HPDE6-E6E7 (cell line): ENCODE data around the gene GRIA3.
"Not testable (repeated sequence)": the region's sequence is repeated elsewhere in the genome, so short reads cannot be mapped to it uniquely, and the experiment has no call there.

Source experiments
- DNase-seq: peaks from one replicate; pipeline ENCODE4 v3.0.0; 2011; ENCODE audit warnings: missing footprints; ENCODE audit errors: extremely low spot score

GRIA3 gene

DNA sequence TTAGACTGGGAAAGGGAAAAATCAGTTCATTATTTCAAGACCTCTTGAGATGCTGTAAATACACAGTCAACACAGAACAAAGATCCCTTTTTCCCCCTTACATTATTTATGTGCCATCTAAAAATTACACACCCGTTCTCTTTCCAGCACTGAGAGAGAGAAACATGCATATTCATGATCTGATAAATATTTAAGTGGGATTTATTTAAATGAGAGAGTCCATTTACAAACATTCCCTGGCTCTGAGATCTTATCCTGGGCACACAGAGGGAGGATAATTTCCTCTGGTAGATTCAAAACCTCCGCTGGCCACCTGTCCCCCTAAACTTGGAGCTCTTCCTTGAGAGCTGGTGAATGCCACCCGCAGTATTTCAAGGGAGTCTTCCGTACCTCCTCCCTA lies 88.6 kb downstream of the GRIA3 start:
- DNase-seq = no peak

DNA sequence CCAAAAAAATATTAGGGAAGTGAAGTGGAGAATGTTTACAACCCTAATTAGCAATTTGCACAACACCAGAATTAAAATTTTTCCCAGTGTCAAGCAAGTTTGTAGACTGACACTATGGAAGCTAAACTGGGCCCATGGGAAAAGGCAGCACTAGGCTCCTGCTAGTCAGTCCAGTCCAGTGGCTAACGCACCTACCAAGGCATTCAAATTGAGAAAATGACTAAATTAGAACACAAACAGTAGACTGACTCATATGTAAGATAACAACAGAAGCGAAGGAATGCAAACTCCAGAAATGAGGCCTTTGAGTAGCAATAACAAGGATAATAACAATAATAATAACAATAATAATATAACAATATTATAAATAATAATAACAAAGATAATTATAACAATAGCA lies 90.7 kb downstream of the GRIA3 start:
- no peak for DNase-seq

DNA sequence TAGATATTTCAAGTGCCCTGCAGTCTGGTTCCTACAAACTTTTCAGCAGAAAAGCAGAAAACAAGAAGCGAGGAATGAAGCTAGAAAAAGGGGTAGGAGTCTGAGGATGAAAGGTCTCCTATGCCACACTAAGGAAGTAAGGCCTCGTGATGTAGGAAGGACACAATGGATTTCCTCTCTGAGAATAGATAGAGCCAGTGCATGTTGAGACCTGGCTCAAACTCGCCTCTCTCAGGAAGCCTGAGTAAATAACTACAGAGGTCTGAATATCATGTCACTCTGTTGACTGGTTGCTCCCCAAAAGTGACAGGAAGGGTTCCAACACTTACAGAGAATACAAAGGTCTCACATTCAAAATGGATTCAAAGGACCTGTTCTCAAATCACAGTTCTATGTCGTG lies 93.3 kb downstream of the GRIA3 start:
- no peak for DNase-seq

- DNase-seq = no peak
Observed at GRCh38 chrX:123277821-123278220, 93.7 kb downstream of the GRIA3 start.

- DNase-seq = no peak
Observed at GRCh38 chrX:123282241-123282640, 98.2 kb downstream of the GRIA3 start.

DNA sequence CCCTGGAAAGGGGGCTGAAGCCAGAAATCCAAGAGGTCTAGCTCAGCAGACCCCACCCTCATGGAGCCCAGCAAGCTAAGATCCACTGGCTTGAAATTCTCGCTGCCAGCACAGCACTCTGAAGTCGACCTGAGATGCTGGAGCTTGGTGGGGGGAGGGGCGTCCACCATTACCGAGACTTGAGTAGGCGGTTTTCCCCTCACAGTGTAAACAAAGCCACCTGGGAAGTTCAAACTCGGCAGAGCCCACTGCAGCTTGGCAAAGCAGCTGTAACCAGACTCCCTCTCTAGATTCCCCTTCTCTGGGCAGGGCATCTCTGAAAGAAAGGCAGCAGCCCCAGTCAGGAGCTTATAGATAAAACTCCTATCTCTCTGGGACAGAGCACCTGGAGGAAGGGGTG lies 99.3 kb downstream of the GRIA3 start:
- not testable (repeated sequence) for DNase-seq

DNA sequence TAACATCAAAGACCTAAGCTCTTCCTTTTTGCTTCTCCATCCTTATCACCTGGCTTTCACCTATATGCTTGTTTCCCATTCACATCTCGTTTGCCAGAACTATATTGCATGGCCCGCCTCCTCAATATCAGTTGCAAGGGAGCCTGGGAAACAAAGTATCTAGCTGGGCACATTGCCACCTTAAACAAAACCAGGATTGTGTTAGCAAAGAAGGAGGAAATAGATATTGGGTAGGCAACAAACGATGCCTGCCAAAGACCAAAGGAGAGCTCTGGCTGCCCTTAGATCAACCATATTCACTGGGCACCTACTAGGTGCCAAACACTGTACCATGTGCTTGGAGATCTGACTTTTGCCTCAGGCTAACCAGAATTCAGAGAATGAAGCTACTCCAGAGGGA lies 107.5 kb downstream of the GRIA3 start:
- DNase-seq = no peak

GRCh38 chrX:123298026-123298425 lies 113.9 kb downstream of the GRIA3 start:
- no peak for DNase-seq

- no peak for DNase-seq
Observed at GRCh38 chrX:123303429-123303828, 119.4 kb downstream of the GRIA3 start.

- DNase-seq = no peak
Observed at GRCh38 chrX:123308658-123309057, 124.6 kb downstream of the GRIA3 start.

- DNase-seq = no peak
Observed at GRCh38 chrX:123310112-123310511, 126.0 kb downstream of the GRIA3 start.

- no peak for DNase-seq
Observed at GRCh38 chrX:123311486-123311885, 127.4 kb downstream of the GRIA3 start.

- no peak for DNase-seq
Observed at GRCh38 chrX:123313486-123313885, 129.4 kb downstream of the GRIA3 start.

DNA sequence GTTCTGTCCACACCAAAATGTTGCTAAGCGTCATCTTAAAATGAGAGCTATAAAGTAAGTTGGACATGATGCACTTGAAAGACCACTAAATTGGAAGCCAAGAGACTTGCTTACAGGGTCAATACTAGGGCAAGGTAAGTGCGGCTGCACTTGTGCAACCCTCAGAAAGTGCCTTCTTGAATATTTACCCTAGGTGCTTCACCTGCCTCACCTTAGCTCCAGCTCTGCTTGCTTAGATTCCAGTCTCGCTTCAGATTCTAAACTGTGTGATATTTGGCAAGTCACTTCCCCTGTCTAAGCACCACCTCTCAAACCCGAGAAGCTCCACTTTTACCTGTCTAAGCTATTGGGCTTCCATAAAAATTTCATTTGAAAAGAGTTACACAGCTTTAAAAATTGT lies 136.5 kb downstream of the GRIA3 start:
- no peak for DNase-seq

DNA sequence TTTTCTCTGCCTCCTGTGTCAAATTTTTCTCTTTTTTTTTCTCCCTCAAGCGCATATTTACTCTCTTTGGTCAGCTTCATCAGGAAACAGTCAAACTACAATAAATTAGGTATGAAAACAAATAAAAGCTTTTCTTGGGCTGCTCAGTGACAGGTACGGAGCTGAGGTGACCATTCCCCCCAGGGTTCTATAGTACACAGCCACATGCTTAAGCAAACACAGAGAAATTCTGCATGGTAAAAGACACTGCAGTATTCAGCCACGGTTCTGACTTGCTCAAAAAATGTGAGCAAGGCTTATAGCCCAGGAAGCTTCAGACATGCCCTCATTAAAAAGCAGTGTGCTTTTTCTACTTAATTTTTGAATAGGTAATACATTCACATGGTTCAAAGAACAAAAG lies 138.5 kb downstream of the GRIA3 start:
- DNase-seq = no peak

DNA sequence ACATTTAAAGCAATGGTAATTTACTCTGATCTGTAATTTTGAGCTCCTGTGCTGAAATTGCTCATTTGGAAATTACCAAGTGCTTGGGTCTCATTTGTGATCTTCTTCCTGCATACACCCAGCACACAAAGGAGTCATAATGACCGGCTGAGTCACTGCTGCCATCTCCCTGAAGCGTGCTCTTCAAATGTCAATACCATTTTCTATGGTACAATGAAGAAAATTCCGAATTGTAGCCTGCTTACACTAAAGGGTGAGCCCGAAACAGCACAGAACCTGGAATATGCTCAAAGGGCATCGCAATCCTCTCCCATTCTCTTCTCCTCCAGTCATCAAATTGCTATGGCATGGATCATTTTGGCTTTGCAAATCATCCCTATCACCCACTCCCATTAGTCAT lies 140.5 kb downstream of the GRIA3 start:
- DNase-seq = no peak

GRCh38 chrX:123330229-123330942 lies 146.3 kb downstream of the GRIA3 start:
- no peak for DNase-seq

DNA sequence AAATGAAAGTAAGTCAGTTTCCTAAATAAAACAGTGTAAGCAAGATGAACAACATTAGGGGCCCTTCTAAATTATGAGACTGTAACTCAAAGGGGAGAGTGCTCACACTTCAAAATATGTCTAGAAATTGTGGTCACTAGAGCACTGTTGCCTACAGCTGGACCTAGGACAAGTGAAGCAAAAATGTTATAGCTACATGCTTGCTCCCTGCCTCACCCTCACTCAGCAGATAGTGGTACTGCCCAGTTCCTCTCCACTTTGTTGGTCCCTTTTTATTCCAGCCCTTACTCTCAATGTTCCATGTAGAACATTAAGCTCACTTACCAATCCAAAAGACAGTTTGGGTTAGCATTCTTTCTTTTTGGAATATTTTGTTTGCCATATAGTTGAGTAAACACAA lies 147.3 kb downstream of the GRIA3 start:
- no peak for DNase-seq

DNA sequence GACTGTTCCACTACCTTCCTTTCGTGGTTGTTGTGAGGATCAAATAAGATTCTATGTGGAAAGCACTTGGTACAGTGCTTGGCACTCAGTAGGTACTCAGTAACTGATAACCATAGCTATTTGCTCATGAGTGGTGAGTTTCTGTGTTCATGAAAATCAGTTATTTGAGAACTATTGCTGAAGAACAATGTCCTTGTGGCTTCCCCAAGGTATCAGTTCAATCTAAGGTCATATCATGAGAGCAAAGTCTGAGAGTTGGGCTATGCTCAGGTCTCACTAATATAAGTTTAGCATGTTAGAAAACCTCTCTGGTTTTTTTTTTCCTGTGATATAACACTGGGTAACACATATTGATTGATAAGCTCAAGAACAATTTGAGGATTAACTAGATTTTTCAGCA lies 147.8 kb downstream of the GRIA3 start:
- DNase-seq = no peak

DNA sequence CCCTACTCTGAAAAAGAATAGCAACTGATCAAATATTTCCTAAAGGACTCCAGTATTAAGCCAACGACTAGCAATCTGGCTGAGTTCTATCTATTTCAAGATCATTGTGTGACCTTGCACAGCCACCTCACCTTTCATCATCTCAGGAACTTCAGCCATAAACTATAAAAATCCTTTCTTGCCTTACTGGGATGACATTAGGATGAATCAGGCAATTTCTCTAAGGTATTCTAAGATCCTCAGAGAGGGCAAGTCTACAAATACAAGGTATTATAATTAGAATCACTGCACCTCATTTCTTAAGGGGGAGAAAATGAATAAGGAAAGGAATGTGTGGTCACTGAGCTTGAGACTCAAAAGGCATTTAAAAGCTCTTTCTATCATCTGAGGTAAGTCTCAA lies 152.6 kb downstream of the GRIA3 start:
- no peak for DNase-seq

DNA sequence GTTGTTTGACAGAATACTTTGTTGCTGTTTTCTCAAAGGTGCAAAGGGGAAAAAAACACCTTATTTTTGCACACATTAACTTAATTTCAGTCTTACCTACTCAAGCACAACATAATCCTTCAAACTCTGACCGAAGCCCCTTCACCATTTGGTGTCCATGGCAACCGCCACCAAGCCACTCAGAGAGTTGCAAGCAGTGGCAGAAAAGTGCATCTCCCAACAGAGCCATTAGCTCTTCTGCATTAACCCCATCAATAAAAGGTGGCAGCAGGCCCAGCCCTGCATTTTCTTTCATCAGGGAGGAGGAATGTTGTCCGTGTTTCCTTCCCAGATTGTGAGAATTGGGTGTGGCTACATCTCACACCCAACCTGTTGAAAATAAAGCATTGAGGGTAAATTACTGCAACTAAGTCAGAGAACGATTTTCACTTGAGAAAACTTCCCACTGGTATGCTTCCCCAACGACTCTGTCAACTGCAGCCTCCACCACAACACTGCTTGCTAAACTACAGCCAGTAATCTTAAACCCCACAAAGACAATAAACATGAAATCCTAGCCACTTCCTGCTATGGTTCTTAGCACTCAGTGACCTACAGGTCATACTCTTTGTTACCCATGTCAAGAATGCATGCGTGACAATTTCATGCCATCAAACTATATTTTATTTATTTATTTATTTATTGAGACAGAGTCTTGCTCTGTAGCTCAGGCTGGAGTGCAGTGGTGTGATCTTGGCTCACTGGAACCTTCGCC lies 154.0 kb downstream of the GRIA3 start:
- DNase-seq = no peak

- no peak for DNase-seq
Observed at GRCh38 chrX:123339221-123339905, 155.3 kb downstream of the GRIA3 start.

- no peak for DNase-seq
Observed at GRCh38 chrX:123340696-123341095, 156.6 kb downstream of the GRIA3 start.
